SK-N-MC (cell line): Measurements from ENCODE around the gene TOP1.

Source experiments
- EZH2 ChIP-seq: fragments of 200-600 bp; sonication (generic); IDR thresholded peaks from one replicate; pipeline ENCODE4 v1.6.1; 2017; ENCODE audit warnings: antibody characterized with exemption
- POLR2AphosphoS5 ChIP-seq: IDR thresholded peaks from 2 replicates; pipeline ENCODE4 v1.6.1; 2012; ENCODE audit warnings: mild to moderate bottlenecking, low read depth, low read length, borderline replicate concordance

DNA sequence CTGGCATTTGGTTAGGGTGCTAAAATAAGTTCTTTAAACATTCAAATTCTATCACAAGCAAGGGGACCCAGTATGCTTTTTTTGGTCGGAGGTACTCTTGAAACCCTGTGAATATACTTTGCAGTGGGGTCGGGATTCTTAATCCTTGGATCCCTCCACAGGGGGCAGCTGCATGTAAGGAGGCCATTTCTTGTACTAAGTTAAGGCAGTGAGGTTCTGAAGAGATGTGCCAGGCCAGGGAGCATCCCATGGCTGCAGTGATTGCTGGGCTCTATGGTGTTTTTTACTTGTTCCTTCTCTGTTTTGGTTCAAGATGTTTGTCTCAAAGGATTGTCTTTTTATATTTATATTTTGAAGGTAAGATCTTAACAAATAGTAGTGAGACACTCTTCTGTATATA, 50.4 kb downstream of the TOP1 start:
- no peak for TF ChIP-seq EZH2
- no peak for TF ChIP-seq POLR2AphosphoS5
